Activated CD8-positive, alpha-beta T cell treated with anti-CD3 and anti-CD28 coated beads for 36 hours (primary cell): ENCODE measurements around the gene KLHL40. TPM values are rescaled to one million over a fixed set of nuclear protein-coding genes. Genes with fewer than 3 reads are reported as not detected.

ENCODE experiments used
- ATAC-seq: fragments of 200-7000 bp; cut with Tn5 transposase; one replicate; pipeline ENCODE4 v1.10.0; 2021; ENCODE audit warnings: mild to moderate bottlenecking, moderate library complexity
- CTCF ChIA-PET: fragments of 350-600 bp; sonication (Branson Sonifier 250); formaldehyde crosslinking; loops from one replicate; lab custom pipeline; 2021; ENCODE audit warnings: antibody characterized with exemption; lab: Charles Lee
- POLR2A ChIA-PET: fragments of 350-600 bp; sonication (Branson Sonifier 250); formaldehyde crosslinking; loops from one replicate; lab custom pipeline; 2021; ENCODE audit warnings: antibody characterized with exemption; lab: Charles Lee
- DNase-seq: peaks from one replicate; pipeline ENCODE4 v3.0.0-alpha.2; 2020
- H3K27ac Mint-ChIP-seq: one replicate; pipeline ENCODE4 v1.8.0; 2021; ENCODE audit warnings: mild to moderate bottlenecking, mixed read lengths
- H3K27me3 Mint-ChIP-seq: one replicate; pipeline ENCODE4 v1.8.0; 2021; ENCODE audit warnings: mixed read lengths
- H3K36me3 Mint-ChIP-seq: one replicate; pipeline ENCODE4 v1.8.0; 2021; ENCODE audit warnings: low read depth, mixed read lengths
- H3K4me1 Mint-ChIP-seq: one replicate; pipeline ENCODE4 v1.8.0; 2021; ENCODE audit warnings: low read depth, mixed read lengths
- H3K4me3 Mint-ChIP-seq: one replicate; pipeline ENCODE4 v1.8.0; 2021; ENCODE audit warnings: mild to moderate bottlenecking, moderate library complexity, mixed read lengths
- H3K9me3 Mint-ChIP-seq: one replicate; pipeline ENCODE4 v1.8.0; 2021; ENCODE audit warnings: mixed read lengths
- intact Hi-C: fragments of 100-400 bp; cut with micrococcal nuclease; formaldehyde crosslinking; loops from one replicate; pipeline ENCODE4 v1.10.0; 2022
- total RNA-seq, 2 experiments: library from RNA; stranded (reverse); gene quantifications; one replicate each; pipeline ENCODE4 v1.2.3, GENCODE V29; 2021
- TF ChIP-seq, protein P1 (sequence below): fragments of 200-600 bp; IDR thresholded peaks from one replicate; pipeline ENCODE4 v1.8.0; 2022; ENCODE audit warnings: antibody characterized with exemption, mild to moderate bottlenecking

KLHL40 gene
- total RNA-seq, 2 experiments from 2014 or later, result not detected

DNA sequence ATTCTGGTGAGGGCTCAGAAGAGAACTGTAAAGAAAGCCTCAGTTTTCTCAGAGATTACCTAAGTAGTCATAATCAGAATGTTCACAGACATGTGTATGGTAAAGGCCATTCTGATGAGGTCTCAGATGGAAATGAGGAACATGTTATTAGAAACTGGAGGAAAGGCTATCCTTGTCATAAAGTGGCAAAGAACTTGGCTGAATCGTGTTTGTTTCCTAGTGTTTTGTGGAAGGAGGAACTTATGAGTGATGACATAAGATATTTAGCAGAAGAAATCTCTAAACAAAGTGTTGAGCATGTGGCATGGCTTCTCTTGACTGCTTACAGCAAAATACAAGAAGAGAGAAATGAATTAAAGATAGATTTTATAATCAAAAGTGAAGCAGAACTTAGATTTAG, 12.8 kb upstream of the KLHL40 start:
- CTCF ChIA-PET, result no interaction called here
- ATAC-seq, result no peak
- TF ChIP-seq, protein P1, sequence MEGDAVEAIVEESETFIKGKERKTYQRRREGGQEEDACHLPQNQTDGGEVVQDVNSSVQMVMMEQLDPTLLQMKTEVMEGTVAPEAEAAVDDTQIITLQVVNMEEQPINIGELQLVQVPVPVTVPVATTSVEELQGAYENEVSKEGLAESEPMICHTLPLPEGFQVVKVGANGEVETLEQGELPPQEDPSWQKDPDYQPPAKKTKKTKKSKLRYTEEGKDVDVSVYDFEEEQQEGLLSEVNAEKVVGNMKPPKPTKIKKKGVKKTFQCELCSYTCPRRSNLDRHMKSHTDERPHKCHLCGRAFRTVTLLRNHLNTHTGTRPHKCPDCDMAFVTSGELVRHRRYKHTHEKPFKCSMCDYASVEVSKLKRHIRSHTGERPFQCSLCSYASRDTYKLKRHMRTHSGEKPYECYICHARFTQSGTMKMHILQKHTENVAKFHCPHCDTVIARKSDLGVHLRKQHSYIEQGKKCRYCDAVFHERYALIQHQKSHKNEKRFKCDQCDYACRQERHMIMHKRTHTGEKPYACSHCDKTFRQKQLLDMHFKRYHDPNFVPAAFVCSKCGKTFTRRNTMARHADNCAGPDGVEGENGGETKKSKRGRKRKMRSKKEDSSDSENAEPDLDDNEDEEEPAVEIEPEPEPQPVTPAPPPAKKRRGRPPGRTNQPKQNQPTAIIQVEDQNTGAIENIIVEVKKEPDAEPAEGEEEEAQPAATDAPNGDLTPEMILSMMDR, result no peak
- Mint-ChIP-seq H3K4me3 (no peak overlapping the region), H3K4me1 (no peaks in the 10 kb centered on the region), H3K36me3 (no peaks in the 10 kb centered on the region), H3K27me3 (peaks cover 2% of the 10 kb centered on the region), H3K9me3 (peaks cover 4% of the 10 kb centered on the region), H3K27ac (no peak overlapping the region)
- POLR2A ChIA-PET, result no interaction called here
- no peak for DNase-seq
- intact Hi-C loops, result no loop called here

DNA sequence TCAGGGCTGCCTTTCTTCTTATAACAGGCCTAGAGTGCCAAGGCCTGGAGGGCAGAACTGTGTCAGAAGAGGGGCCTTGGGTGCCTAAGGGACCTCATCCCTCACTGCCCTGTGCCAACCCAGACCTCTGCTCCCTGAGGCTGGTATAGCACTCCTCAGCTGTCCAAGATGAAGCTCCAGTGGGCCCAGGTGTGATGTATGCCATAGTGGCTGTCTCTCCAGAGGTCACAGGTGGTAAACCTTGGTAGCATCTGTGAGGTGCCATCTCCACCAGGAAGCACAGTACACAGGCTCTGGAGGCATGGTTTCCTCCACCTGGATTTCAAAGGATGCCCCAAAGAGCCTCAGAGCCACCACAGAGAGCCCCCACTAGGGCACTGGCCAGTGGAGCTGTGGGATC, 12.3 kb upstream of the KLHL40 start:
- H3K4me1 Mint-ChIP-seq, result no peaks in the 10 kb centered on the region
- intact Hi-C loops, result no loop called here
- ATAC-seq (no peak), DNase-seq (peak; percentile 0)
- H3K27me3 Mint-ChIP-seq, result peaks cover 2% of the 10 kb centered on the region
- no peaks in the 10 kb centered on the region for H3K36me3 Mint-ChIP-seq
- TF ChIP-seq, protein P1, result no peak
- H3K9me3 Mint-ChIP-seq, result peaks cover 9% of the 10 kb centered on the region
- ChIA-PET POLR2A (no interaction called here), CTCF (no interaction called here)
- H3K27ac Mint-ChIP-seq, result no peak overlapping the region
- H3K4me3 Mint-ChIP-seq, result no peak overlapping the region

DNA sequence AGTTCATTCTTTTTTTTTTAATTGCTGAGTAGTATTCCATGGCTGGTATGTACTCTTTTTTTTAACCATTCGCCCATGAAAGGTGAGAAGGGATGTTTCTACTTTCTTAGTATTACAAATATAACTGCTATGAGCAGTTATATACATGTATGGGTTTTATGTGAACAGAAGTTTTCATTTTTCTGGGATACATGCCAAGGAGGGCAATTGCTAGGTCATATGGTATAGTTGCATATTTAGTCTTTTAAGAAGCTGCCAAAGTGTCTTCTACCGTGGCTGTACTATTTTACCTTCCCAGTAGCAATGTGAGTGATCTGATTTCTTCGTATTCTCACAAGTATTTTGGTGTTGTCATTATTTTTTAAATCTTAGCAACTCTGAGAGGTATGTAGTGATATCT, 11.2 kb upstream of the KLHL40 start:
- Mint-ChIP-seq H3K4me3 (no peak overlapping the region), H3K9me3 (peaks cover 16% of the 10 kb centered on the region), H3K4me1 (no peaks in the 10 kb centered on the region), H3K27ac (no peak overlapping the region), H3K36me3 (no peaks in the 10 kb centered on the region), H3K27me3 (peaks cover 3% of the 10 kb centered on the region)
- TF ChIP-seq, protein P1, result no peak
- intact Hi-C loops, result no loop called here
- DNase-seq (no peak), ATAC-seq (no peak)
- ChIA-PET CTCF (no interaction called here), POLR2A (no interaction called here)

DNA sequence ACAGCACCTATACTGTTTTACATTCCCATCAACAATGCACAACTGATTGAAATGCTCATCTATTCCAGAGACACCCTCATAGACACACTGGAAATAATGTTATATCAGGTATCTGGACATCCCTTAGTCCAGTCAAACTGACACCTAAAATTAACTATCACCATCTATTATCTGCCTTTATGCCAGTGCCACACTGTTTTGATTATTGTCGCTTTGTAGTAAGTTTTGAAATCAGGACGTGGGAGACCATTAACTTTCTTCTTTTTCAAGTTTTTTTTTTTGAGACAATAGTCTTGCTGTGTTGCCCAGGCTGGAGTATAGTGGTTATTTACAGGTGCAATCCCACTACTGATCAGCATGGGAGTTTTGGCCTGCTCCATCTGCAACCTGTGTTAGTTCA, 9.4 kb upstream of the KLHL40 start:
- Mint-ChIP-seq H3K9me3 (peaks cover 16% of the 10 kb centered on the region), H3K36me3 (no peaks in the 10 kb centered on the region), H3K27me3 (peaks cover 3% of the 10 kb centered on the region), H3K4me3 (no peak overlapping the region), H3K27ac (no peak overlapping the region), H3K4me1 (no peaks in the 10 kb centered on the region)
- CTCF ChIA-PET, result no interaction called here
- intact Hi-C loops, result no loop called here
- DNase-seq (no peak), ATAC-seq (no peak)
- POLR2A ChIA-PET, result no interaction called here
- TF ChIP-seq, protein P1, result no peak

DNA sequence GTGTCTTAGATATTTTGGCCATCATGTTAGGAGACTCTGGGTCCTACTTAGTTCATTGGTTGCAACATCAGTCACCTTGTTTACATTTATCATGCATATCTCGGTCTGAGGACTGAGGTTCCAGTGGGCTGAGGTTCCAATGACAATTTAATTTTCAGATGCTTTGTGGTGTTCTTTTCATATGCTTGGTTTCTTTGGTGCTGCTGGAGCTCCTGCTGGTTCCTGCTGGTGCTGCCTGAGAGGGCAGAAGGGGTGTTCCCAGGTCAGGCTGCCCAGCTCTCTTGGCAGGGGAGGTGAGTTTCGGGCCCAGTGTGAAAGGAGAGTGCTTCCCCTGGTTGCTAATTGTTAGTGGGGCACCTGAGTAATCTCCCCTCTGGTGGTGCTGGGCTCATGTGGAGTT, 6.9 kb upstream of the KLHL40 start:
- CTCF ChIA-PET, result no interaction called here
- H3K27me3 Mint-ChIP-seq, result peaks cover 7% of the 10 kb centered on the region
- ATAC-seq (no peak), DNase-seq (no peak)
- peaks cover 16% of the 10 kb centered on the region for H3K9me3 Mint-ChIP-seq
- H3K36me3 Mint-ChIP-seq, result no peaks in the 10 kb centered on the region
- POLR2A ChIA-PET, result no interaction called here
- H3K27ac Mint-ChIP-seq, result no peak overlapping the region
- no peaks in the 10 kb centered on the region for H3K4me1 Mint-ChIP-seq
- TF ChIP-seq, protein P1, result no peak
- intact Hi-C loops, result no loop called here
- H3K4me3 Mint-ChIP-seq, result no peak overlapping the region
